Ureter (tissue), 1 donor: ENCODE data around the gene RAB40C. TPM values are rescaled to one million over a fixed set of nuclear protein-coding genes. Genes with fewer than 3 reads are reported as not detected.

ENCODE experiments used
- DNase-seq: peaks from one replicate; pipeline ENCODE4 v3.0.0-alpha.2; 2020; ENCODE audit warnings: low spot score
- total RNA-seq: library from RNA; stranded (reverse); gene quantifications from one replicate; pipeline ENCODE4 v1.2.4, GENCODE V29; 2023
- donor health status: DM: yes; HTN: yes; CAD: no.

Gene RAB40C
- total RNA-seq, 1 donor from 2014 or later, result 39.2 TPM

DNA sequence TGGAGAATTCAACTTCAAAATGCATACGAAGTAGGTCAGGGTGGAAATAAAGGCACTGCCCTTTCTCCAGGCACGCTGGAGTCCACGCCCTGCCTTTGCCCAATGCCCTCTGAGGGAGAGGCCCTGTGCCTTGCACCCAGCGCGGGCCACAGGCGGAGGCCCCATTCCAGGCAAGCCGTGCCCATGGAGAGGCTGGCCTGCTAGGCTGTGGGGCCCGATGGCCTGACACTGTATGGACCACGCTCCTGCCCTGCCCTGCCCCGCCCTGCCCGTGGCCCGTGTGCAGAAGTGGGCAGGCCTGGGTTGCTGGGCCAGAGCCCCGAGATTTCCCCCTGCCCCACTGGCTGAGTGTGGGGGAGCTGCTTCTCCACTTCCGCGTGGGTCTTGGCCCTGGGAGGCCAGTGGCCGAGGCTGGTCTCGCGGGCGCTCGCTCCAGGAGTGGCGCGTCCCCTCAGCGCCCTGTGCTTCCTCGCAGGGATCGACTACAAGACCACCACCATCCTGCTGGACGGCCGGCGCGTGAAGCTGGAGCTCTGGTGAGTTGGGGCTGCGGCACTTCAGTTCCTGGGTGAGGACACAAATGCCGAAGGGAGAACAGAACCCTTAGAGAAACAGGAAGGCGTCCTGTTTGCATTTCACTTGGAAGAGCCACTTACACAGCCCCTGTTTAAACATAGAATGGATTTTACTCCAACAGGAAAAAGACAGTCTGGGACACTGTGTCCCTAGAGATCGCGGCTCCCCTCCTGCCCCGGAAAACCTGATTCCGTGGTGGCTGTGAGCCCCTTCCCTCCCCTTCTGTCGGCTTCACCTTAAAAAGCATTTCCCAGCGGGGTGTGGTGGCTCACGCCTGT, 27.1 kb downstream of the RAB40C start:
- DNase-seq, result no peak

DNA sequence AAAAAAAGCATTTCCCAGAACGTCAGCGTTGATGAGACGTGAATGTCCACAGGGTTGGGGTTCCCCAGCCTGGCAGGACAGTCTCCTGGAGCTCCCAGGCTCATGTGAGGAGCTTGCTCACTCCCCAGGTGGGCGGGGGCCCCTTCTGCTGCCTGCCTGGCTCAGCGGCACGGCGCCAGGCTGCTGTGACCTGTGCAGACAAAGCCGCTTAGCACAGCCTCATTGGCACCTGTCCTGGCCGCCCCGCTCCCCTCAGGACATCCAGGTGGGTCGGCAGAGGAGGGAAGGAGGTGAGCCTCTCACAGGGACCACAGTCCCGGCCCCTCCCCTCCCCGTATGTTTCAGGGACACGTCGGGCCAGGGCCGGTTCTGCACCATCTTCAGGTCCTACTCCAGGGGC, 28.0 kb downstream of the RAB40C start:
- no peak for DNase-seq

DNA sequence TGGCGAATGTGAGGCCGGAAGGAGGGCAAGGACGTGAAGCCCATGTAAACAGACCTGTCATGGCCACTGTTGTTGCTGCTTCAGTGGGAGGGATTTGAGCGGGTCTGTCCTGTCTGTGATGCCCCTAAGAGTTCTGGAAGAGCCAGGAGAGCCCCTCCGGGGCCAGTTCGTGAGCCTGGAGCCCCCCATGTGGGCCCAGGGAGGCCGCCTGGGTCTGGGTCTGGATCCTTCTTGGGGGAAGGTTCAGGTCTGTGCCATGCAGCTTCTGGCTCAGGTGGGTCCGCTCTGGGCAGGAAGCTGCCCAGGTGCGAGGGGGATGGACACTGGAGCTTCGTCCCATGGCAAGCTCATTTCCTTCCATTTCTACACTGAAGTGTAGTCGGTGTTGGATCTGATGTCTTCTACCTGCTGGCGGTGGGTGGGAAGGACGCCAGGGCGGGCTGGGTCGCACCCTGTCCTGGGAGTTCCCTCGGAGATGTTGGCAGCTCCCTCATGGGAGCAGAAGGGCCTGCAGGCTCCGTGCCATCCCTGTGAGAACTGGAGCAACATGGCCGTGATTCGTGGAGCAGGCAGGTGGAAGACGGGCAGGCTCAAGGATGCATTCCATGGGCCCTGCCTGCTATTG, 29.7 kb downstream of the RAB40C start:
- DNase-seq, result no peak

DNA sequence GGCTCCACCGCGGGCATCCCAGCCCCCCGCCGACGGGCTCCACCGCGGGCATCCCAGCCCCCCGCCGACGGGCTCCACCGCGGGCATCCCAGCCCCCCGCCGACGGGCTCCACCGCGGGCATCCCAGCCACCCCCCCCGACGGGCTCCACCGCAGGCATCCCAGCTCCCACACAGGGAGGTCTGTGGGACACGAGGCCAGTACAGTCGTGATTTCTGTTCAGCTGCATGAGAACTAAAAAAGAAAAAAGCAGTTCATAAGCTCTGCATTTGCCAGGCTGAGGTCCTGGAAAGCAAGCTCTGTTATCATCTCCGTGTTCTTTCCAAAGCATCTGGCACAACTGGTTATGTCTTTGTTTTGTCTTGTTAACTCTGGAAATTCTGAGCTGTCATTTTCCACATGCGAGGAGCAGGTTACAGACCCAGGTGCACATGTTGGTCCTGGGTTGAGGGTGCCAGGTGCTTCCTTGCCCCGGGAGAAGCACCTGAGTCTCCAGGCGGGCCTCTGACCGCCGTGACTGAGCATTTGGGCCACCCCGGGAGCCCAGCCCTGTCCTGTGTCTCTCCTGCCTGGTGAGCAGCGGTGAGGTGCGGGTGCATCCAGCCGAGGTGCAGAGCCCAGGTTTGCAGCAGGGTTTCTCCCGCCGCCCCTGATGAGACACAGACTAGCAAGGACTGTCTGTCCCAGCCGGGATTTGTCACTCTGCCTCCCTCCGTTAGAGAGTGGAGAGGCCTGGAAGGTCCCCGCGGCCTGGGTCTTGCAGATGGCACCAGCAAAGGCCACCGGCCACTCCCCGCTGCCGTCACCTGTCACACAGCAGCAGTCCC, 31.0 kb downstream of the RAB40C start:
- no peak for DNase-seq

DNA sequence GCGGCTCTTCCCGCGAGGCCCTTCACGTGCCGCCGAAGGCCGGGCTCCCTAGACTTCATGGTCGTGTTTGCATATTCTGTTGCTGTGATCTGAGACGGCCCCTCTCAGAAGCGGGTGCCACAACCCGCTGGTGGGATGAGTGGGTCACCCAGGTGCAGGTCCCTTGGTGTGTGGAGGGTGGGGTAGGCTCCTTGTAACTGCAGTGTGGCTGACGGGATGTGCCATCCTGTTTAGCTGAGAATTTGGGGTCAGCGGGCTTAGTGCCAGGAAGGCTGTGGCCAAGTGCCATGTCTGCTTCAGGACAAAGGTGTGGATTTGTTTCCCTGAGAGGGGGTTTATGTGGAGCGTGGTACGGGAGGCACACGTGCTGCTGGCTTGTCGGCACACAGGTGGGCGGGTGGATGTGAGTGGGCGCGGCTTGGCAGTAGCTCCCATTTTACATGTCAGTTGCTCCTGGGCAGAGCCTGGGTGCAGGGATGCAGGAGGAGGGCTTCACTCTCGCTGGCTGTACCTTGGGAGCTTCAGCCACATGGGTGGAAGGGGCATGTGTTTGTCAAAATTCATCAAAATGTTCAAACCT, 31.8 kb downstream of the RAB40C start:
- DNase-seq, result no peak

DNA sequence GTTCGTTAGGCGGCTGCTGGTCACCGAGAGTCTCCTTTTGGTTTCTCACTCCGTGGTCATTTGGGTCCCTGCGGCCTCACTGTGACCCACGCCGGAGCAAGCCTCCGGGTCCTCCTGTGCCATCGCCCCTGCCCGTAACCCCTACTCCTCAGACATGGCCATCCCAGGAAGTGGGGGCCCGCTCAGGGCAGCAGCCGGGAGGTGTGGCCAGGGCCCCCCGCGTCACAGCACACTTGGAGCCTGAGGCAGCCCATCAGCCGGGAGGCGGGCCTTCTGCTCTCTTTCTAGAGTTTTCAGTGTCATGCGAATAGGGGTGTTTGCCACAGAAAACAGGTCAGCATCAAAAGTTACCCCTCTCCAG, 33.0 kb downstream of the RAB40C start:
- DNase-seq, result no peak

DNA sequence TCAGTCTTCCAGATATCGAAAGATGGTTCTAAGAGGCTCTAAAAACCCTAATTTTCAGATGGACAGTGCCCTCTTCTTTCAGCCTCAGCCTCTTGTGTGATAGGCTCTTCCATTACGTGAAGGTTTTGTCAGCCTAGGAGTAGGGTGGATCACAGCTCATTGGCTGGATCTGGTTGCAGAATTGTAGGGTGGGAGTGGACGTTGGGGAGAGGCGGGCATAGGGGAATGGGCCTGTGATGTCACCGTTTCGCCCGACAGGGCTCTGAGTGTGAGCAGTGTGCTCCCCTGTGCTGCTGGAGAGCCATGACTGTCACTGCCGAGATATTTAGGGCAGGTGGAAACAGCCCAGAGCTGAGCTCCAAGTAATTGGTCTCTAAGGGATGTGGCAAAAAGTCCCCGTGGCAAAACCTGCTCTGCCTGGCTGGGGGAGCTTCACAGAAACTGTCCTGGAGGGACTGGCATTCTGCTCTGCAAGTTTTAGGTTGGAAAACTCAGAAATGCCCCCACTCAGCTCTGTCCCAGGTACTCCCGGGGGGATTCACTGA, 34.7 kb downstream of the RAB40C start:
- DNase-seq, result no peak

DNA sequence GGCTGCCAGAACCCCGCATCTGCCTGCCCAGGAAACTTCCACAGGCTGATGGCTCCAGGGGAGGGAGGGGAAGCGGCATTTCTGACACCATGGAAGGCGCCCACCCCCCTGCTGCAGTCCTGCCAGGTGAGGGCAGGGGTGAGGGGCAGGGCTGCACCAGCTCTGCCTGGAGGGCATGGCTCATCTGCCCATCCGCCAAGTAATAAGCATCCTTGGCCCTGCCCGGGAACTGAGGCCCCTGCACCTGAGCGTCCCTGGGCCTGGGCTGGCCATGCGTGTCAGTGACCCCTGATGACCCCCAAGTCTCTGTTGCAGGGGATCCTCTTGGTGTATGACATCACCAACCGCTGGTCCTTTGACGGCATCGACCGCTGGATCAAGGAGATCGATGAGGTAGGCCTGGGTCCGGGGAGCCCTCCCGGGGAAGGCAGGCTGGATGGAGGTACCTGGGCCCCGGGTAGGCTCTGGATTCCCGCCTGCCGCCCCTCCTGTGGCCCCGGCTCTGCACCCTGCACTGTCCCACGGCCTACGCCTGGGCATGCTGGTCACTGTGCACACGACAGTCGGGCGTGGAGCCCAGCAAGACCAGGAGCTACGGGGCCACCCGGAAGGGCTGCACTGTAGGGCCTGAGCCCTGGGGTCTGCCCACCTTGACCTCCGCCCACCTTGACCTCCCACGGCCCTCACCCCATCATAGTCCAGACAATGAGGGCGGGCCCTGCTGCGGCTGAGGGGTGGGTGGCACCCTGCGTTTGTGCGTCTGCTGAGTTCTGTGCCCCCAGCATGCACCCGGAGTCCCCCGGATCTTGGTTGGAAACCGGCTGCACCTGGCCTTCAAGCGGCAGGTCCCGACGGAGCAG, 35.5 kb downstream of the RAB40C start:
- no peak for DNase-seq

DNA sequence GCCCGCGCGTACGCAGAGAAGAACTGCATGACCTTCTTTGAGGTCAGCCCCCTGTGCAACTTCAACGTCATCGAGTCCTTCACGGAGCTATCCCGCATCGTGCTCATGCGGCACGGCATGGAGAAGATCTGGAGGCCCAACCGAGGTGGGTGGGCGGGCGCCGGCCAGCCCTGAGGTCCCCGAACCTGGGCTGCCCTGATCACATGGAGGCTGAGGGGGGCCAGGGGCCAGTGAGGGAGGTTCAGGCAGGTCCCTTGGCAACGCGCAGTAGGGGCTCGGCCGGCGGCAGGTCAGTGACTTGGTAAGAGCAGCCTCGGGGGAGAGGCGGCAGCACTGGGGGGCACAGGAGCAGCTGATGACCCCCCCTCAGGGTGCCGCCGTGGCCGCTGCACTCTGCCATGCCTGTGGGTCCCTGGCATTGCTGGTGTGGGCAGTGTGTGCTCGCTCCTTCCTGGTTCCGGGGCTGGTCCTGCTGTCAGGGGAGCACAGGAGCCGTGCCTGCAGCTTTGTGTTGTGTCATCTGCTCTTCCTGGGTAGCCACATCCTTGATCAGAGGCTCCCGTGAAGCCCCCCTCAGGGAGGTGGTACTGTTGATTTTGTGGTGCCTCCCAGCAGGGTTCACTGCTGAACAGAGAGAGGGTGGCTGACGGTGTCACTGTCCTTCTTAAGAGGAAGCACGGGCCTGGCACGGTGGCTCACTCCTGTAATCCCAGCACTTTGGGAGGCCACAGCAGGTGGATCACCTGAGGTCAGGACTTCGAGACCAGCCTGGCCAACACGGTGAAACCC, 36.3 kb downstream of the RAB40C start:
- no peak for DNase-seq

DNA sequence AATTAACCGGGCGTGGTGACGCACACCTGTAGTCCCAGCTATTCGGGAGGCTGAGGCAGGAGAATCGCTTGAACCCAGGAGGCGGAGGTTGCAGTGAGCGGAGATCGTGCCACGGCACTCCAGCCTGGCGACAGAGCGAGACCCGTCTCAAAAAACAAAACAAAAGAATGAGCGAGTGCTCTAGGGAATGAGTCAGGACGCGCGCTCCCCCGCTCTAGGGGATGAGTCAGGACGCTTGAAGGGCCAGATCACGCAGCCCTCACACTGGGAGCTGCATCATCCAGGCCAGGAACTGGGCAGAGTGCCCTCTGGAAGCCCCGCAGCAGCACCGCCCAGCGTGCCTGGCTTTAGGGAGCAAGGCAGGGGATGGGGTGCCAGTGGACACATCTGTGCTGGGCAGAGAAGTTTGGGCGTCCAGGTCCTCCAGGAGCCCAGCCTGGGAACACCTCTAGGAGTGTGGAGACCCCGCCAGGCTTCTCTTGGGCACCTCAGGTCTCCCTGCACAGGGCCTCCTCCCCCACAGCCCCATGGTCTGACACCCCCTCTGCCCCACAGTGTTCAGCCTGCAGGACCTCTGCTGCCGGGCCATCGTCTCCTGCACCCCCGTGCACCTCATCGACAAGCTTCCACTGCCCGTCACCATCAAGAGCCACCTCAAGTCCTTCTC, 37.1 kb downstream of the RAB40C start:
- DNase-seq, result no peak

DNA sequence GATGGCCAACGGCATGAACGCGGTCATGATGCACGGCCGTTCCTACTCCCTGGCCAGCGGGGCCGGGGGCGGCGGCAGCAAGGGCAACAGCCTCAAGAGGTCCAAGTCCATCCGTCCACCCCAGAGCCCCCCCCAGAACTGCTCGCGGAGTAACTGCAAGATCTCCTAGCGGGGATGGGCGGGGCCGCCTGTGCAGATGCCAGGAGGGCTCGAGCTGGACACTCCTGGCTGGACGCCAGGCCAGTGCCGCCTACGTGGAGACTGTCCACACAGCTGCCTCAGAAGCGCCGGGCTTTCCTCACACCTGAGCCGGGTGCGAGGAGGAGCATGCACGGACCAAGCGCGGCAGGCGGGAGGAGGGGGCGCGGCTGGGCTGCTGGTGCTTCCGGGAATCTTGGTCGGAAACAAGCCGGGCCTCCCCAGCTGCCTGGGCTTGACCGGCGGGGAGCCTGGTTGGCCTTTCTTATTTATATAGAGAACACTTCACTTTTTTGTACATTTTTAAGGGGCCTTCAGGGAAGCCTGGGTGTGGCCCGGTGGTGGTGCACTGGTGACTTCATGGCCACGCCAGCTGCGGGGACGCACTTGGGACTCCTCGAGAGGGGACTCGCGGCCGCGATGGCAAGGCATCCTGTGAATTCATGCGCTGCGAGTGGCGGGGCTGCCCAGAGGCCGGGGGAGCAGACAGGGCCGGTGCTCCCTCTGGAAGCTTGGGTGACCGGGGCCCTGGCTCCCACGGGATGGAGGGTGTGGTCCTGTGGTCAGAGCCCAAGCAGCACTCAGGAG, 37.8 kb downstream of the RAB40C start:
- DNase-seq, result no peak

DNA sequence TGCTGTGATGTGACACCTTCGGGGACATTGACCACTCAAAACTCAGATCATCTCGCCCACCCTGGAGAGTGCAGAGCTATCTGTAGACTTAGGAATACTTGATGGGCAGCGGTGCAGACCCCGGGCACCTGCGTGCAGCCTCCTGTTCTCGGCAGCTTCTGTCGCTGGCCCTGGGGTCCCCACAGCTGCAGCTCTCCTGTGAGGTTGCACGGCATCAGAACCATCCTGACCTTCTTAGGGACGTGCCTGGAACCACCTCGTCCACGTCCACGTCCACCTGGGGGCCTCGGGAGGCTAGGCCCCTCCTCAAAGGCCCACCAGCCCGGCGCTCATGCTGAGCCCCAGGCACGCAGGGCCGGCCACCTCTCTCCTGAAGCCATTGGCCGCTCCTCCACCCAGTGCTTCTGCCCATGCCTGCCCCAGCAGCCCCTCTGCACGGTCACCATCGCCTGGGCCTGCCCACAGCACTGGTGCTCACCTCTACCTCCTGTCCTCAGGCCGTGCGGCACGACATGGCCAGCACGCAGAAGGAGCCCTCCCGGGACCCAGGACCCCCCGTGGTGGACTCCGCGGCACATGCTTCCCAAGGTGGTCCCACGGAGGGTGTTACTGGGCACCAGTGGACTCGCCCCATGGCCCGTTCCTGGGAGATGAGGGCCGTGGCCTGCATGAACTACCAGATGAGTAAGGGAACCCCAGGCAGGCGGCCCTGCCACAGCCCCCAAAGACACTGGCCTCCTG, 38.6 kb downstream of the RAB40C start:
- DNase-seq, result no peak

DNA sequence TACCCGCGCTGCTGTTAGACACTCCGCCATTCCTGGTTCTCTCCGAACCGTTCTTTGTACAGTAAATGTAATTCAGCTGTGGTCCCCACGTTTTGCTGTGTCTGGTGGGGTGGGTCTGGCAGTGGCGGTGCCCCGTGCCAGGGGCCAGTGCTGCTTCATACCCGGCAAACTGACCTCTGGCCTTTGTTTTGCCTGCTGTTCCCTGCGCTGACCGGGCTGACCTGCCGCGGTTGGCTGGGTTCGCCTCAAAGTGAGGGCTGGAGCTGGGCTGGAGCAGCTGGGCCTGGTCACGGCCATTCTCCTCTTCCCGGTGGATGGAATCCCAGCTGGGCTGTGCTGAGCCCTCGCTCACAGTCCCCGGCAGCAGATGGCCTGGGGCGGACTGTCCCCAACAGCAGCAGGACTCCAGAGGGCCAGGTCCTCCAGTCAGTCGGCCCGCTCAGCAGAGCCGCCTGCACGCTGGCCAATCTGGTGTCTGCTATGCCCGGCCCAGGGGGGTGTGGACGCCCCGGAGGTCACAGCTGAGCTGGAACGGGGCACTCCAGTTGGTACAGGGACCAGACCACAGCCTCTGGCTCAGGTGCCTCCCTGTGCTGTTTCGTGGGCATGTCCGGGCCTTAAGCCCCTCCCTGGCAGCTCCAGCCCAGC, 39.4 kb downstream of the RAB40C start:
- no peak for DNase-seq

DNA sequence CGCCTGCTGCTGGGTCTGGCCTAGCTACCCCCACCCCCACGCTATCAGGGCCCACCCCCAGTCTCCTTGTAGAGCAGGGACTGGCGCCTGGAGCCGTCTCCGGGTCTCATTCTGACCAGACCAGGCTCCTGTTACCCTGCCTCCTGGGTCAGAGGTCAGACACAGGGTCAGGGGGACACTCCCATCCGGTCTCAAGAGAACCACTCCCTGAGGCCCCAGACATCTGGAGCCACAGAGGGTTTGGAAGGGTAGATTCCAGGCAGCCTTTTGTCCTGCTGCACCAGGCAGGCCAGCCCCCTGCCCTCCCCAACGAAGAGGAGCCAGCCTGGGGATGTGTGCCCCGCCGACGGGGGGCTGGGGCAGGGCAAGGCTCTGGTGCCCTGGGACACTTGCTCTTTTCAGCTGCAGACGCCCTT, 40.0 kb downstream of the RAB40C start:
- DNase-seq, result no peak

DNA sequence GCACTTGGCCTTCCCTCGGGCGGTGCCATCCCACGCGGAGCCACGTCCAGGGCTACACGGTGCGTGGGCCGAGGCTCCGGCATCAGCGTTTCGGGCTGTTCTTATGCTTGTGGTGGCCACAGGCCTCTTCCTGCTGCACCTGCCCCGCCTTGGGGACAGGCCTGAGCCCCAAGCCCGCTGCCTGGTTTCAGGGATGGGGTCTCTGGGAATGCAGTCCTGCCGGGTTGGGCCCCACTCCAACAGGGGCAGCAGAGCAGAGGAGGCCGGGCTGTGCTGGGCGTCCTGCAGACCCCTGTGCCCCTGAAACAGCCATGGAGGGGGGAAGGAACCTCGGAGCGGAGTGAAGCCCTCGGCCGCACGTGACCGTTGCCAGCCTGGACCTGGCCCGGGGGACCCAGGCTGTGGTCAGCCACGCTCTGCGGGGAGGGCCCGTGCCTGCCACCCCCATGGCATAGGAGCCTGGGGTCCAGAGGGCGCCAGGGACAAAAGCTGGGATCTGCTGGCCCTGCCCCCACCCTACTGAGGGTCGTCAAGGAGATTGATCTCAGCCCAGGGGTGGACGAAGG, 40.5 kb downstream of the RAB40C start:
- DNase-seq, result no peak

DNA sequence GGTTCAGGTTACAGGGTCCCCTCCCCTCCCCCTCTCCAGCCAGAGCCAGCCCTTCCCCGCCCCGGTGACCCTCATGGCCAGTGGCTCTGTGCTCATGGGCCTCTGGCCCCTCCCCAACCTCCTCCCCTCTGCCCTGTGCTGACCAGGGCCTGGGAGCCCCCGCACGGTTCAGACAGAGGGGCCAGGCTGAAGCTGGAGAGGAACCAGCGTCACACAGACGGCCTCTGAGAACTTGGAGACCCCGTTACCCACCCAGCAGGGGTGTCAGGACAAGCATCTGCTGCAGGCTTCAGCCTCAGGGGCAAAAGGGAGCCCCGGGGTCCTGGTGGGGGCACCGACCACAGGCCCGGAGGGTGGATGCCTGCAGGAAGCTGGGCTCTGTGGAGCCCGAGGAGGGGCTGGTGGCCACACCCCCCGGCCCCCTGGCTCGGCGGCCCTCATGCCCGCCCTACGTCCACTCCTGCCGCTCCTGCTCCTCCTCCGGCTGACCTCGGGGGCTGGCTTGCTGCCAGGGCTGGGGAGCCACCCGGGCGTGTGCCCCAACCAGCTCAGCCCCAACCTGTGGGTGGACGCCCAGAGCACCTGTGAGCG, 41.0 kb downstream of the RAB40C start, which contains the start of gene WFIKKN1:
Gene WFIKKN1, plus strand, starts transcription at position 171 of the 591 bp plus-strand sequence. Its CDS starts 269 bp downstream, at position 440.
- DNase-seq, result peak; percentile 46
